ENCODE results near the gene PSMB8. TPM values are rescaled to one million over a fixed set of nuclear protein-coding genes. Genes with fewer than 3 reads are reported as not detected.

Gene PSMB8
- total and polyA plus RNA-seq, 3 donors from 2014 or later, result 4.6 to 35.7 (median 11.2) TPM

- no peaks in the 10 kb centered on the region for H3K9me3 ChIP-seq
- peaks cover 22% of the 10 kb centered on the region for H3K4me1 ChIP-seq
- no peak for DNase-seq
- 87 to 88% methylated on average over 9 of the region's 9 CpGs for WGBS, 2 donors
- no peak overlapping the region for H3K27ac ChIP-seq
- intact Hi-C loops (cut with DNase I; ENCODE audit: low total_unique reads), result no loop called here
- TF ChIP-seq CTCF (IDR thresholded peaks at IDR 0.05) (no peak), POLR2A (IDR thresholded peaks at IDR 0.05) (no peak)
- H3K36me3 ChIP-seq (ENCODE audit: low read depth, missing control alignments), result no peaks in the 10 kb centered on the region
- H3K4me3 ChIP-seq, result no peak overlapping the region
- H3K27me3 ChIP-seq, result no peaks in the 10 kb centered on the region
Measured at GRCh38 chr6:32840604-32841246, 3.1 kb downstream of the PSMB8 start.

GRCh38 chr6:32839356-32839755 is 4.5 kb downstream of the PSMB8 start:
- intact Hi-C loops (cut with DNase I; ENCODE audit: low total_unique reads), result no loop called here
- H3K9me3 ChIP-seq, result no peaks in the 10 kb centered on the region
- H3K27me3 ChIP-seq, result no peaks in the 10 kb centered on the region
- H3K4me3 ChIP-seq, result peak overlapping the region in 1 of 2 donors; percentile 72
- no peak for DNase-seq
- peak overlapping the region; percentile 53 to 98 for H3K27ac ChIP-seq
- no peaks in the 10 kb centered on the region for H3K36me3 ChIP-seq (ENCODE audit: low read depth, missing control alignments)
- H3K4me1 ChIP-seq, result peaks cover 17% of the 10 kb centered on the region
- WGBS, 2 donors, result 68 to 73% methylated on average over 14 to 15 of the region's 15 CpGs
- TF ChIP-seq CTCF (IDR thresholded peaks at IDR 0.05) (no peak), POLR2A (IDR thresholded peaks at IDR 0.05) (no peak)

- peak; percentile 97 for DNase-seq
- H3K27me3 ChIP-seq, result no peaks in the 10 kb centered on the region
- WGBS, 2 donors, result 1% methylated on average over 12 to 57 of the region's 57 CpGs
- peak within 1 kb of the TSS; percentile 75 to 98 for H3K27ac ChIP-seq
- H3K9me3 ChIP-seq, result no peaks in the 10 kb centered on the region
- H3K4me3 ChIP-seq, result peak within 1 kb of the TSS; percentile 72 to 85
- TF ChIP-seq CTCF (IDR thresholded peaks at IDR 0.05), result peak; percentile 91 to 98 (median 95)
- no peak for TF ChIP-seq POLR2A (IDR thresholded peaks at IDR 0.05)
- intact Hi-C loops (cut with DNase I; ENCODE audit: low total_unique reads), result no loop called here
- H3K36me3 ChIP-seq (ENCODE audit: low read depth, missing control alignments), result no peaks in the 10 kb centered on the region
- H3K4me1 ChIP-seq, result peaks cover 15% of the 10 kb centered on the region
Measured at GRCh38 chr6:32838114-32838958, 5.5 kb downstream of the PSMB8 start, which contains the start of gene TAP2. Gene TAP2, minus strand, starts transcription at chr6:32838739. Its CDS starts 506 bp downstream, at chr6:32838233.

- TF ChIP-seq CTCF (IDR thresholded peaks at IDR 0.05), result no peak
- peaks cover 9% of the 10 kb centered on the region for H3K4me1 ChIP-seq
- 13 to 19% methylated on average over 4 to 12 of the region's 12 CpGs for whole genome bisulfite sequencing, 2 donors
- no peak for DNase-seq
- peak overlapping the region; percentile 75 to 98 for H3K27ac ChIP-seq
- H3K4me3 ChIP-seq, result peak overlapping the region; percentile 72 to 85
- H3K9me3 ChIP-seq, result no peaks in the 10 kb centered on the region
- no peaks in the 10 kb centered on the region for H3K36me3 ChIP-seq (ENCODE audit: low read depth, missing control alignments)
- H3K27me3 ChIP-seq, result no peaks in the 10 kb centered on the region
- intact Hi-C loops (cut with DNase I; ENCODE audit: low total_unique reads), result no loop called here
Measured at GRCh38 chr6:32837651-32838113, 6.2 kb downstream of the PSMB8 start.

All from testis (tissue), 3 donors.